Transverse colon (tissue), 4 donors: ENCODE data around the gene FBXL17.

Source experiments
- EP300 ChIP-seq: sonication (generic); formaldehyde crosslinking; IDR thresholded peaks from one replicate; pipeline ENCODE4 v1.6.1; 2017; ENCODE audit warnings: antibody characterized with exemption, low read depth
- POLR2A ChIP-seq: fragments of 450-650 bp; IDR thresholded peaks from one replicate; pipeline ENCODE4 v1.6.1; 2016; ENCODE audit warnings: antibody characterized with exemption, mild to moderate bottlenecking, moderate library complexity
- POLR2AphosphoS5 ChIP-seq, 3 donors: sonication (generic); formaldehyde crosslinking; IDR thresholded peaks; one replicate each; pipeline ENCODE4 v1.6.1; 2016; ENCODE audit warnings: antibody characterized with exemption in 3 of 3
- TF ChIP-seq, protein P1 (sequence below), 5 experiments: fragments of 200-600 bp in 3 of 5; fragments of 450-650 bp in 2 of 5; sonication (generic) in 3 of 5; IDR thresholded peaks; 1 replicate in 2 of 5; 2 replicates in 3 of 5; pipeline ENCODE4 v1.5.1; 2016 to 2017; ENCODE audit warnings: antibody characterized with exemption in 5 of 5, inconsistent platforms in 3 of 5, mild to moderate bottlenecking in 2 of 5, moderate library complexity in 1 of 5

DNA sequence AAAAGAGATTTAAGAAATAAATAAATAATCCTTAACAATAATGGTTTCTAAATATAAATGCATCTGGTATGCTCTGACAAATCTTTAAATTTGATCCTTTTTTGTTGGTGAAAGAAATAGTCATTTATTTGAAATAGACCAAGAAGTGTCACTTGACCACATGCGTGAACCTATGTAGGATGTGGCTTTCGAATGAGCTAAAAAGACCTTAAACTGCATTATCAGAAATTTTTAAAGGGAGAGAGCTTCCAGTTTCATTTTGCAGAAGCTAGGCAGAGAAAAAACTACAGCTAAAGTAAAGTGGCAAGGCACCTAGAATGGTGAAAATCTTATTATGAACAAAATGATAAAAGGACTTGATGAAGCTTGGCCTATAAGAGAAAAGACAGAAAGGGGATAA, 402.0 kb downstream of the FBXL17 start:
- no peak for TF ChIP-seq POLR2A
- TF ChIP-seq, protein P1, sequence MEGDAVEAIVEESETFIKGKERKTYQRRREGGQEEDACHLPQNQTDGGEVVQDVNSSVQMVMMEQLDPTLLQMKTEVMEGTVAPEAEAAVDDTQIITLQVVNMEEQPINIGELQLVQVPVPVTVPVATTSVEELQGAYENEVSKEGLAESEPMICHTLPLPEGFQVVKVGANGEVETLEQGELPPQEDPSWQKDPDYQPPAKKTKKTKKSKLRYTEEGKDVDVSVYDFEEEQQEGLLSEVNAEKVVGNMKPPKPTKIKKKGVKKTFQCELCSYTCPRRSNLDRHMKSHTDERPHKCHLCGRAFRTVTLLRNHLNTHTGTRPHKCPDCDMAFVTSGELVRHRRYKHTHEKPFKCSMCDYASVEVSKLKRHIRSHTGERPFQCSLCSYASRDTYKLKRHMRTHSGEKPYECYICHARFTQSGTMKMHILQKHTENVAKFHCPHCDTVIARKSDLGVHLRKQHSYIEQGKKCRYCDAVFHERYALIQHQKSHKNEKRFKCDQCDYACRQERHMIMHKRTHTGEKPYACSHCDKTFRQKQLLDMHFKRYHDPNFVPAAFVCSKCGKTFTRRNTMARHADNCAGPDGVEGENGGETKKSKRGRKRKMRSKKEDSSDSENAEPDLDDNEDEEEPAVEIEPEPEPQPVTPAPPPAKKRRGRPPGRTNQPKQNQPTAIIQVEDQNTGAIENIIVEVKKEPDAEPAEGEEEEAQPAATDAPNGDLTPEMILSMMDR (IDR thresholded peaks at IDR 0.05), result no peak
- TF ChIP-seq EP300, result no peak
- no peak for TF ChIP-seq POLR2AphosphoS5 (IDR thresholded peaks at IDR 0.05)
